ENCODE results near the gene SLC35F1.

The SLC35F1 gene

DNA sequence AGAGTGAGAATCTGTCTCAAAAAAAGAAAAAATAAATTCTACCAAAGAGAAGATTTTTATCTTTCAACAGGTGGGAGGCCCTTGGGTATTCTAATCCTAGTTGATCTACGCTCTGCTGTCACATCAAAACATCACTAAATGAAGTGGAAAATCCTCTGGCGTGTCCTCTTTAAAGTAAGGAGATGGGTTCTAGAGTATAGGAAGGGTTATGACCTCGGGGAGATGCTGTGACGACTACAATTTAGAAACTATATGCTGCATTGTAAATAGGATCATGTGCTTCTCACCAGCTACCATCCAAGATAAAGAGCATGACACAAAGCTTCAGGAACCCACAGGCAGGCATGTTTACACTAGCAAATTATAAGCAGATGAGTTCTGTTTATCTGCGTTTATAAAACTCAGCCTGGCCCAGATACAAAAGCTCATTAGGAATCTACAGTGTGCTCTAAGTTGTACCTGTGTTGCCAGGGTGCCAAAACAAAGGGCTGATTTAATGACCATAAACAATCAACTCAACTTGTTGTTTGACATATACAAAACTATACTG, 443.9 kb downstream of the SLC35F1 start:
- no peak for DNase-seq (ENCODE audit: low spot score)

DNA sequence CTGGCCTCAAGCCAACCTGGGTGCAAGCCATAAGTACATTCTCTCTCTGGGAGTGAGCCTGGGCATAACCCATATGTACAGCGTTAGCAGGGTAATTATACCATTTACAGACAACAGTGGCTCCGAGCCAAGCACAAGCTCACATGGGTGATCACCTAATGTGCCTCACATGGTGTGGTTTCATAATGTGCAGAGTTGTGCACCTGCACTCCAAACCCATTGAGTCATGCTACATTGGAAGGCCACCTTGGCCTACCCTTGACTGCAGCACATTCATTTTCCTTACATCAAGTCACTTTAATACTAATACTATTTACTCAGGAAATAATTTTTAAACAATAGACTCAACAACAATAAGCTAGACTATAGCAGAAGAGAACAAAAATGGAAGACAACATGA, 446.5 kb downstream of the SLC35F1 start:
- DNase-seq (ENCODE audit: low spot score): no peak

DNA sequence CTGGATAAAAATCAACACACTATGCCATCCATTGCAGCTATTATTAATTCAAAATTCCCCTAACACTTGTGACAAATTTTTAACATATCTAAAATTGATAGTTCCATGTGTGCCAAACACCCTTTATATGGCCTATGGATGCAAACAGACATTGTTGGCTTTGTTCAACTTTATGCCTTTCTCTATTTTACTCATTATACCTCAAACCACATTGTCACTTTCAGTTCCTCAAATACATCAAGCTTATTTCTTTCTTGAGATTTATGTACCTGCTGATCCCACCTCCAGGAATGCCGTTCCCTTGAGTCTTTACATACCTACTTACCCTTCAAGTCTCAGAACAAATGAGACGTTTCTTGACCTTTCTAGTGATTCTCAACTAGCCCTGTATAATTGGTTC, 447.6 kb downstream of the SLC35F1 start:
- no peak for DNase-seq (ENCODE audit: low spot score)

DNA sequence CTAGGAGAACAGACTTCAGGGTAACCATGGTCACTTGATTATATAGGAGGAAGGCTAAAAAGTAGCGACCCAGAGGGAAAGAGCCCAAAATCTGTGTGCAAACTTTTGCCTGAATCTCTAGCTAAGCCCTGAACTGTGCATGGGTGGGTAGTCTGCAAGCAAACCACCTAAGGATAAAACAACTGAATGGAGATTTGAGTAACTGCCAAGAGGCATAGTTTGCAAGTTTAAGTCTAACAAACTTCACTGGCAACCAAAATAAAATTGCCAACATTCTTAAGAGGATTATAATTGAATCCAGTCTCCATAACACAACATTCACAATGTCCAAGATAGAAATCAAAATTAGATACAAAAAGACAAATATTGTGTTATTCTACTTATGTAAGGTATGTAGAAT, 449.0 kb downstream of the SLC35F1 start:
- no peak for DNase-seq (ENCODE audit: low spot score)

DNA sequence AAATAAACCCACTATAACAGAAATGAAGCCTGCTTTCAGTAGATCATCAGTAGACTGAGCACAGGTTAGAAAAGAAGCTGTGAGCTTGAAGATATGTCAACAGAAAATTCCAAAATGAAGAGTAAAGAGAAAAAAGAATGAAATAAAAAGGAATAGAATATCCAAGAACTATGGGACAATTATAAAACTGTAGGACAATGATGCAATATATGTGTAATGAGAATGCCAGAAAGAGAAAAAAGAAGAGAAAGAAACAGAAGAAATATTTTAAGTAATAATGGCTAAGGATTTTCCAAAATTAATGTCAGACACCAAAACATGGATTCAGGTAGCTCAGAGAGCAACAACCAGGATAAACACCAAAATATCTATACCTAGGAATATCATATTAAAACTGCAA, 449.6 kb downstream of the SLC35F1 start:
- DNase-seq (ENCODE audit: low spot score): no peak

Data from SK-N-DZ (cell line).